H9 (cell line): ENCODE results near the gene RESP18. TPM values are rescaled to one million over a fixed set of nuclear protein-coding genes. Genes with fewer than 3 reads are reported as not detected.
A peak's percentile ranks its signal among the peaks of the same experiment; 100 is the strongest.

ENCODE experiments used
- DNase-seq: peaks from one replicate; pipeline ENCODE4 v3.0.0-alpha.2; 2017
- H2AFZ ChIP-seq: one replicate; pipeline ENCODE4 v1.6.1; 2013; ENCODE audit warnings: mild to moderate bottlenecking, low read length, control low read depth, moderate library complexity
- H2AK5ac ChIP-seq: 2 replicates; pipeline ENCODE4 v1.6.1; 2013; ENCODE audit warnings: low read length, control low read depth, mixed read lengths; ENCODE audit not compliant: insufficient read length
- H2BK120ac ChIP-seq: one replicate; pipeline ENCODE4 v1.6.1; 2013; ENCODE audit warnings: low read depth, mild to moderate bottlenecking, low read length, control low read depth, inconsistent platforms; ENCODE audit not compliant: poor library complexity, severe bottlenecking
- H2BK12ac ChIP-seq: 2 replicates; pipeline ENCODE4 v1.6.1; 2013; ENCODE audit warnings: low read length, control low read depth, mixed read lengths, low read depth; ENCODE audit not compliant: insufficient read length
- H2BK15ac ChIP-seq: 2 replicates; pipeline ENCODE4 v1.6.1; 2013; ENCODE audit warnings: low read depth, low read length, control low read depth
- H2BK20ac ChIP-seq: one replicate; pipeline ENCODE4 v1.6.1; 2013; ENCODE audit warnings: low read depth, mild to moderate bottlenecking, low read length, control low read depth, inconsistent platforms; ENCODE audit not compliant: poor library complexity, severe bottlenecking
- H2BK5ac ChIP-seq: 2 replicates; pipeline ENCODE4 v1.6.1; 2013; ENCODE audit warnings: low read length, control low read depth, mixed read lengths; ENCODE audit not compliant: insufficient read length
- H3K14ac ChIP-seq: 2 replicates; pipeline ENCODE4 v1.6.1; 2013; ENCODE audit warnings: low read length, control low read depth; ENCODE audit not compliant: insufficient read depth
- H3K18ac ChIP-seq: 2 replicates; pipeline ENCODE4 v1.6.1; 2013; ENCODE audit warnings: low read depth, mild to moderate bottlenecking, mixed read lengths, low read length, control low read depth; ENCODE audit not compliant: insufficient read length
- H3K23ac ChIP-seq: 2 replicates; pipeline ENCODE4 v1.6.1; 2013; ENCODE audit warnings: low read length, control low read depth, mixed read lengths, low read depth; ENCODE audit not compliant: insufficient read length
- H3K23me2 ChIP-seq: 2 replicates; pipeline ENCODE4 v1.6.1; 2013; ENCODE audit warnings: low read depth, mild to moderate bottlenecking, mixed read lengths, low read length, control low read depth; ENCODE audit not compliant: insufficient read length, poor library complexity, severe bottlenecking
- H3K27ac ChIP-seq: 2 replicates; pipeline ENCODE4 v1.5.1; 2013; ENCODE audit warnings: low read length, control low read depth, mixed read lengths, low read depth; ENCODE audit not compliant: insufficient read length
- H3K27me3 ChIP-seq: 2 replicates; pipeline ENCODE4 v1.6.1; 2013; ENCODE audit warnings: low read length, control low read depth, inconsistent platforms; ENCODE audit not compliant: insufficient read depth
- H3K4ac ChIP-seq: 2 replicates; pipeline ENCODE4 v1.6.1; 2013; ENCODE audit warnings: low read depth, mild to moderate bottlenecking, control low read depth, inconsistent platforms, low read length, moderate library complexity
- H3K4me1 ChIP-seq: 2 replicates; pipeline ENCODE4 v1.6.1; 2013; ENCODE audit warnings: low read length, control low read depth, inconsistent platforms; ENCODE audit not compliant: insufficient read depth
- H3K4me2 ChIP-seq: 2 replicates; pipeline ENCODE4 v1.6.1; 2013; ENCODE audit warnings: low read length, control low read depth, mixed read lengths; ENCODE audit not compliant: insufficient read length, insufficient read depth
- H3K56ac ChIP-seq: 2 replicates; pipeline ENCODE4 v1.6.1; 2013; ENCODE audit warnings: low read depth, mild to moderate bottlenecking, mixed read lengths, low read length, control low read depth; ENCODE audit not compliant: insufficient read length
- H3K79me1 ChIP-seq: 2 replicates; pipeline ENCODE4 v1.6.1; 2013; ENCODE audit warnings: low read depth, mild to moderate bottlenecking, moderate library complexity, low read length, control low read depth, inconsistent platforms; ENCODE audit not compliant: insufficient read depth, poor library complexity, severe bottlenecking
- H3K79me2 ChIP-seq: 2 replicates; pipeline ENCODE4 v1.6.1; 2013; ENCODE audit warnings: low read length, control low read depth, inconsistent platforms; ENCODE audit not compliant: insufficient read depth
- H3K9ac ChIP-seq: 2 replicates; pipeline ENCODE4 v1.6.1; 2013; ENCODE audit warnings: low read length, control low read depth, mixed read lengths; ENCODE audit not compliant: insufficient read length; ENCODE audit errors: extremely low read depth
- H3K9me3 ChIP-seq: one replicate; pipeline ENCODE4 v1.6.1; 2013; ENCODE audit warnings: low read depth, low read length, inconsistent platforms; ENCODE audit not compliant: control insufficient read depth
- H3T11ph ChIP-seq: one replicate; pipeline ENCODE4 v1.6.1; 2013; ENCODE audit warnings: mild to moderate bottlenecking, low read length, control low read depth, inconsistent platforms
- H4K20me1 ChIP-seq: one replicate; pipeline ENCODE4 v1.6.1; 2013; ENCODE audit not compliant: control insufficient read depth, insufficient read length, insufficient read depth
- H4K5ac ChIP-seq: 2 replicates; pipeline ENCODE4 v1.6.1; 2013; ENCODE audit warnings: low read depth, mild to moderate bottlenecking, mixed read lengths, low read length, control low read depth; ENCODE audit not compliant: insufficient read length
- H4K8ac ChIP-seq: replicated peaks from 2 replicates; pipeline ENCODE4 v1.6.1; 2013; ENCODE audit warnings: low read length, control low read depth, mixed read lengths, low read depth; ENCODE audit not compliant: insufficient read length
- H4K91ac ChIP-seq: 2 replicates; pipeline ENCODE4 v1.6.1; 2013; ENCODE audit warnings: low read depth, mild to moderate bottlenecking, moderate library complexity, mixed read lengths, low read length, control low read depth; ENCODE audit not compliant: insufficient read length
- H3K27ac Mint-ChIP-seq, 3 experiments: 2 replicates in 2 of 3; 3 replicates in 1 of 3; pipeline ENCODE4 v1.8.0; 2020 to 2021; ENCODE audit warnings: mixed read lengths in 3 of 3, mild to moderate bottlenecking in 1 of 3, moderate library complexity in 1 of 3
- H3K27me3 Mint-ChIP-seq: 2 replicates; pipeline ENCODE4 v1.8.0; 2021; ENCODE audit warnings: low read depth, mild to moderate bottlenecking, moderate library complexity, mixed read lengths
- H3K36me3 Mint-ChIP-seq, 3 experiments: 2 replicates in 2 of 3; 3 replicates in 1 of 3; pipeline ENCODE4 v1.8.0; 2020 to 2021; ENCODE audit warnings: low read depth in 3 of 3, mixed read lengths in 3 of 3; ENCODE audit not compliant: insufficient read depth in 1 of 3
- H3K4me1 Mint-ChIP-seq, 2 experiments: 2 replicates each; pipeline ENCODE4 v1.8.0; 2020; ENCODE audit warnings: mixed read lengths in 2 of 2
- H3K4me3 Mint-ChIP-seq, 2 experiments: 2 replicates in 1 of 2; 3 replicates in 1 of 2; pipeline ENCODE4 v1.8.0; 2020 to 2021; ENCODE audit warnings: mild to moderate bottlenecking in 2 of 2, mixed read lengths in 2 of 2, moderate library complexity in 1 of 2
- H3K9me3 Mint-ChIP-seq, 2 experiments: 2 replicates in 1 of 2; 3 replicates in 1 of 2; pipeline ENCODE4 v1.8.0; 2020; ENCODE audit warnings: mild to moderate bottlenecking in 2 of 2, mixed read lengths in 2 of 2, moderate library complexity in 1 of 2
- CTCF ChIP-seq: fragments of 200-600 bp; sonication (generic); conservative IDR thresholded peaks from 3 replicates; pipeline ENCODE4 v1.8.0; 2021; ENCODE audit warnings: antibody characterized with exemption, mild to moderate bottlenecking
- WGBS: extraction: QIAGEN DNeasy Blood & Tissue Kit; methylation state at CpG from one replicate; pipeline ENCODE4 v1.1.7; 2013; ENCODE audit warnings: missing lambda C conversion rate, low lambda C conversion rate, mixed read lengths; ENCODE audit not compliant: insufficient read length; ENCODE audit errors: extremely low coverage; 5-methylcytosine and 5-hydroxymethylcytosine counted together
- total RNA-seq: library from RNA; stranded (reverse); gene quantifications from 2 replicates; pipeline ENCODE4 v1.2.1, GENCODE V29; 2021

Gene RESP18
- total RNA-seq, 1 experiment from 2014 or later = not detected

GRCh38 chr2:219286436-219287115, 46.0 kb downstream of the RESP18 start:
- H3K27ac Mint-ChIP-seq = peak overlapping the region; percentile 14 to 89 (median 46); a peak in 3 of 7 replicates
- H2BK12ac ChIP-seq = no peak overlapping the region

More at GRCh38 chr2:219286436-219287115, 46.0 kb downstream of the RESP18 start:
- no peak for TF ChIP-seq CTCF
- Histone ChIP-seq H3K14ac (no peak overlapping the region), H2AK5ac (no peak overlapping the region), H3K27ac (no peak overlapping the region), H3K4ac (no peak overlapping the region), H2BK120ac (no peak overlapping the region), H3T11ph (no peak overlapping the region), H3K27me3 (no peaks in the 10 kb centered on the region), H4K91ac (no peak overlapping the region), H4K20me1 (no peaks in the 10 kb centered on the region), H3K79me2 (no peaks in the 10 kb centered on the region), H3K9me3 (no peaks in the 10 kb centered on the region), H3K9ac (no peak overlapping the region), H3K23ac (no peak overlapping the region), H2BK20ac (no peak overlapping the region), H3K18ac (no peak overlapping the region), H2BK5ac (no peak overlapping the region), H2AFZ (no peak overlapping the region), H2BK15ac (no peak overlapping the region), H3K4me2 (no peak overlapping the region), H3K79me1 (no peaks in the 10 kb centered on the region), H3K4me1 (no peaks in the 10 kb centered on the region; the same call in 1 of the 2 replicates), H4K5ac (no peak overlapping the region), H4K8ac (no peak overlapping the region), H3K56ac (no peak overlapping the region), H3K23me2 (no peaks in the 10 kb centered on the region)
- no peak for DNase-seq
- Mint-ChIP-seq H3K27me3 (peaks cover 4% of the 10 kb centered on the region), H3K4me1 (peaks cover 7 to 12% of the 10 kb centered on the region in 2 experiments), H3K9me3 (no peaks in the 10 kb centered on the region), H3K36me3 (peaks cover 0 to 19% (median 12%) of the 10 kb centered on the region in 3 experiments; a peak in 6 of 7 replicates), H3K4me3 (peak overlapping the region in 1 of 2 experiments; percentile 4; a peak in 1 of 5 replicates)
- no CpG with 5 or more reads among the region's 12 CpGs for WGBS
